ENCODE results near the gene C10orf71.

C10orf71 gene

GRCh38 chr10:49265885-49266284 lies 33.1 kb upstream of the C10orf71 start:
- no peak for TF ChIP-seq CTCF (IDR thresholded peaks at IDR 0.05; ENCODE audit: extremely low read depth, missing control alignments)
- DNase-seq (ENCODE audit: low spot score): no peak

GRCh38 chr10:49268185-49268584 lies 30.8 kb upstream of the C10orf71 start:
- no peak for DNase-seq (ENCODE audit: low spot score)
- TF ChIP-seq CTCF (IDR thresholded peaks at IDR 0.05; ENCODE audit: extremely low read depth, missing control alignments): no peak

- TF ChIP-seq CTCF (IDR thresholded peaks at IDR 0.05; ENCODE audit: extremely low read depth, missing control alignments): no peak
These were observed 29.4 kb upstream of the C10orf71 start for GRCh38 chr10:49269523-49269922.

GRCh38 chr10:49270565-49270964 lies 28.4 kb upstream of the C10orf71 start:
- no peak for TF ChIP-seq CTCF (IDR thresholded peaks at IDR 0.05; ENCODE audit: extremely low read depth, missing control alignments)
- no peak for DNase-seq (ENCODE audit: low spot score)

More at GRCh38 chr10:49269523-49269922, 29.4 kb upstream of the C10orf71 start:
- no peak for DNase-seq (ENCODE audit: low spot score)

- no peak for DNase-seq (ENCODE audit: low spot score)
- no peak for TF ChIP-seq CTCF (IDR thresholded peaks at IDR 0.05; ENCODE audit: extremely low read depth, missing control alignments)
These were observed 27.6 kb upstream of the C10orf71 start for GRCh38 chr10:49271346-49271745.

GRCh38 chr10:49272251-49273081 lies 26.5 kb upstream of the C10orf71 start:
- no peak for DNase-seq (ENCODE audit: low spot score)
- TF ChIP-seq CTCF (IDR thresholded peaks at IDR 0.05; ENCODE audit: extremely low read depth, missing control alignments): no peak

GRCh38 chr10:49273082-49273465 lies 25.9 kb upstream of the C10orf71 start:
- no peak for TF ChIP-seq CTCF (IDR thresholded peaks at IDR 0.05; ENCODE audit: extremely low read depth, missing control alignments)
- no peak for DNase-seq (ENCODE audit: low spot score)
